Astrocyte (in vitro differentiated cells and primary cell): ENCODE measurements around the gene COA1. TPM values are rescaled to one million over a fixed set of nuclear protein-coding genes. Genes with fewer than 3 reads are reported as not detected.

ENCODE experiments used
- DNase-seq: peaks from one replicate; pipeline ENCODE4 v3.0.0-alpha.2; 2010; ENCODE audit warnings: low read depth
- FAIRE-seq: peaks from 2 replicates; lab custom pipeline; 2011; peaks lifted over from hg19 to GRCh38; lab: Jason Lieb, UNC
- H2AFZ ChIP-seq: 2 replicates; pipeline ENCODE4 v1.6.0; 2012; ENCODE audit warnings: low read depth, low read length, inconsistent platforms
- H3K27ac ChIP-seq: 2 replicates; pipeline ENCODE4 v1.5.1; 2011; ENCODE audit warnings: low read depth, low read length, inconsistent platforms
- H3K27me3 ChIP-seq: 2 replicates; pipeline ENCODE4 v1.6.0; 2011; ENCODE audit warnings: low read length, inconsistent platforms; ENCODE audit not compliant: insufficient read depth
- H3K36me3 ChIP-seq: 2 replicates; pipeline ENCODE4 v1.5.1; 2011; ENCODE audit warnings: low read length, inconsistent platforms; ENCODE audit not compliant: insufficient read depth
- H3K4me1 ChIP-seq: 2 replicates; pipeline ENCODE4 v1.5.1; 2011; ENCODE audit warnings: low read length, inconsistent platforms; ENCODE audit not compliant: insufficient read depth
- H3K4me2 ChIP-seq: 2 replicates; pipeline ENCODE4 v1.6.0; 2012; ENCODE audit warnings: low read length, inconsistent platforms
- H3K4me3 ChIP-seq: 2 replicates; pipeline ENCODE4 v1.5.1; 2011; ENCODE audit warnings: low read depth, mild to moderate bottlenecking, low read length, inconsistent platforms; ENCODE audit not compliant: insufficient read depth
- H3K79me2 ChIP-seq: 2 replicates; pipeline ENCODE4 v1.6.0; 2012; ENCODE audit warnings: mild to moderate bottlenecking, low read length, inconsistent platforms; ENCODE audit not compliant: insufficient read depth
- H3K9ac ChIP-seq: 2 replicates; pipeline ENCODE4 v1.6.0; 2012; ENCODE audit warnings: mild to moderate bottlenecking, low read length, inconsistent platforms
- H3K9me3 ChIP-seq: 2 replicates; pipeline ENCODE4 v1.5.1; 2012; ENCODE audit warnings: low read depth, mild to moderate bottlenecking, low read length, inconsistent platforms; ENCODE audit not compliant: insufficient read depth
- H4K20me1 ChIP-seq: 2 replicates; pipeline ENCODE4 v1.6.0; 2012; ENCODE audit warnings: low read length, inconsistent platforms; ENCODE audit not compliant: insufficient read depth
- H3K27ac Mint-ChIP-seq: one replicate; pipeline ENCODE4 v1.8.0; 2021; ENCODE audit warnings: mild to moderate bottlenecking, mixed read lengths; ENCODE audit not compliant: unreplicated experiment
- H3K27me3 Mint-ChIP-seq: one replicate; pipeline ENCODE4 v1.8.0; 2021; ENCODE audit warnings: low read depth, mixed read lengths; ENCODE audit not compliant: unreplicated experiment
- H3K36me3 Mint-ChIP-seq: one replicate; pipeline ENCODE4 v1.8.0; 2021; ENCODE audit warnings: low read depth, mixed read lengths; ENCODE audit not compliant: unreplicated experiment
- H3K4me1 Mint-ChIP-seq: one replicate; pipeline ENCODE4 v1.8.0; 2021; ENCODE audit warnings: low read depth, mixed read lengths; ENCODE audit not compliant: unreplicated experiment
- H3K4me3 Mint-ChIP-seq: one replicate; pipeline ENCODE4 v1.8.0; 2021; ENCODE audit warnings: mild to moderate bottlenecking, moderate library complexity, mixed read lengths; ENCODE audit not compliant: unreplicated experiment
- H3K9me3 Mint-ChIP-seq: one replicate; pipeline ENCODE4 v1.8.0; 2021; ENCODE audit warnings: mild to moderate bottlenecking, mixed read lengths; ENCODE audit not compliant: unreplicated experiment
- CTCF ChIP-seq: IDR thresholded peaks from 2 replicates; pipeline ENCODE4 v1.5.1; 2011; ENCODE audit warnings: low read depth, mild to moderate bottlenecking, inconsistent platforms, low read length, moderate library complexity; ENCODE audit not compliant: insufficient read depth
- EZH2 ChIP-seq: IDR thresholded peaks from 2 replicates; pipeline ENCODE4 v1.6.1; 2012; ENCODE audit warnings: mild to moderate bottlenecking, low read length, inconsistent platforms; ENCODE audit not compliant: insufficient read depth
- total RNA-seq: library from RNA; stranded (reverse); gene quantifications from 2 replicates; pipeline ENCODE4 v1.2.1, GENCODE V29; 2021

COA1 gene
- total RNA-seq, 1 donor from 2014 or later, result 47.0 TPM

DNA sequence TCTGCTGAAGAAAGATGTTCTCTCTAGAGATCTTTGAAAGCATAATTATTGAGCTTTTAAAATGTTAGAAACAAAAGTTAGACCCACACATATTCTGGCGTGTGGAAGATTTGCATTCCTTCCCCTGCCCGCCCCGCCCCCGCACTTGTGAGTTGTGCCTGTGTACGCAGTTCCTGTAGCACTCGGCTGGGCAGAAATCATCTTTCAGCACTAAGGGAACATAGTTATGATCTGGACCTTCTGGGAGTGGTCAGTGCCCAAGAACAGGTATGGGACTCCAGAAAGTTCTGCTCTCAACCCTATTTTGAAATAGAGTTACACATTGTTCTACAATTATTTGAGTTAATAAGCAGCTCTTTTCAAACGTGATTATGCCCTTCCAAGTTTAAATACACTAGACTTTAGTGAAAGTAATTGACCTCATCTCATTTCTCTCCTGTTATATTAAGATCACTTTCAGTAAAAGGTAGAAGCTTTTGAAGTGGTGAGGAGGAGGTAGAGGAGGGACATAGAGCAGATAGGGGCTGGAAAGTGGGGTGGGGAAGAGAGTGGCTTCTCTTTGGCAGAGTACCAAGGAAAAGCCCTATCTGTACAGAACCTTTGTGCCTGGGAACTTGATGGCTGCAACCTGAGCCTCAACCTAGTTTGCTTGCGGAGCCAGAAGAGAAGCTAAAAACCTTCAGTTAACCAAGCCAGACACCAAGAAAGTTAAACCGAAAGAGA, 34.9 kb upstream of the COA1 start:
- no peak overlapping the region for H3K4me3 Mint-ChIP-seq
- no peaks in the 10 kb centered on the region for H3K36me3 ChIP-seq
- peaks cover 5% of the 10 kb centered on the region for H3K36me3 Mint-ChIP-seq
- H3K9me3 ChIP-seq, result no peaks in the 10 kb centered on the region
- FAIRE-seq (no peak), DNase-seq (no peak)
- TF ChIP-seq EZH2 (no peak), CTCF (no peak)
- H3K4me1 Mint-ChIP-seq, result peaks cover 24% of the 10 kb centered on the region
- H3K79me2 ChIP-seq, result peaks cover 5% of the 10 kb centered on the region
- H4K20me1 ChIP-seq, result peaks cover 26% of the 10 kb centered on the region
- H3K9me3 Mint-ChIP-seq, result no peaks in the 10 kb centered on the region
- peaks cover 3% of the 10 kb centered on the region for H3K4me1 ChIP-seq
- H3K9ac ChIP-seq, result no peak overlapping the region
- no peaks in the 10 kb centered on the region for H3K27me3 Mint-ChIP-seq
- H3K27me3 ChIP-seq, result no peaks in the 10 kb centered on the region
- no peak overlapping the region for H3K27ac ChIP-seq
- H2AFZ ChIP-seq, result no peak overlapping the region
- no peak overlapping the region for H3K4me3 ChIP-seq
- H3K27ac Mint-ChIP-seq, result peak overlapping the region; percentile 8
- H3K4me2 ChIP-seq, result no peak overlapping the region

DNA sequence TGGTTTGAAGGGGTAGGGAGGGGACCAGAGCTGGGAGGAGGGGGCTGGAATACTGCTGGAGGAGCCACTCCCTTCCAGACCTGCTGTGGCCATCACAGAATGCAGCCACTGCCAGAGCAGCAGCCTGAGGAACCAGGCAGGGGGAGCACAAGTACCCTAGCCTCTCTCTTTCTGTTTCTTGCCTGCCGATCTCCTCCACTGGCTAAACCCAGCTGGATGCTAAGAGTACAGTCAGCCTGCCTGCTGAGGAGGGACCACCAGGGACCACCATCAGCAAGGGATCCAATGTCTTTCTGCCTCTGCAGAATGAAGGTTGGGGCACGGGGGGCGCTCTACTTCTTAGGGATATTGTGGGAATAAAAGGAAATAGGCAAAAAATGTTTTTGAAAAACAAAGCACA, 33.9 kb upstream of the COA1 start:
- peaks cover 24% of the 10 kb centered on the region for H3K4me1 Mint-ChIP-seq
- no peaks in the 10 kb centered on the region for H3K9me3 Mint-ChIP-seq
- no peak for TF ChIP-seq CTCF
- no peak for TF ChIP-seq EZH2
- H3K4me3 Mint-ChIP-seq, result peak overlapping the region; percentile 34
- Histone ChIP-seq H3K4me1 (peaks cover 6% of the 10 kb centered on the region), H3K79me2 (peaks cover 5% of the 10 kb centered on the region), H4K20me1 (peaks cover 21% of the 10 kb centered on the region), H2AFZ (no peak overlapping the region), H3K27ac (no peak overlapping the region), H3K9me3 (no peaks in the 10 kb centered on the region), H3K9ac (no peak overlapping the region), H3K4me2 (no peak overlapping the region), H3K4me3 (no peak overlapping the region), H3K36me3 (no peaks in the 10 kb centered on the region), H3K27me3 (no peaks in the 10 kb centered on the region)
- no peaks in the 10 kb centered on the region for H3K27me3 Mint-ChIP-seq
- peaks cover 5% of the 10 kb centered on the region for H3K36me3 Mint-ChIP-seq
- H3K27ac Mint-ChIP-seq, result no peak overlapping the region
- no peak for FAIRE-seq
- DNase-seq, result no peak

DNA sequence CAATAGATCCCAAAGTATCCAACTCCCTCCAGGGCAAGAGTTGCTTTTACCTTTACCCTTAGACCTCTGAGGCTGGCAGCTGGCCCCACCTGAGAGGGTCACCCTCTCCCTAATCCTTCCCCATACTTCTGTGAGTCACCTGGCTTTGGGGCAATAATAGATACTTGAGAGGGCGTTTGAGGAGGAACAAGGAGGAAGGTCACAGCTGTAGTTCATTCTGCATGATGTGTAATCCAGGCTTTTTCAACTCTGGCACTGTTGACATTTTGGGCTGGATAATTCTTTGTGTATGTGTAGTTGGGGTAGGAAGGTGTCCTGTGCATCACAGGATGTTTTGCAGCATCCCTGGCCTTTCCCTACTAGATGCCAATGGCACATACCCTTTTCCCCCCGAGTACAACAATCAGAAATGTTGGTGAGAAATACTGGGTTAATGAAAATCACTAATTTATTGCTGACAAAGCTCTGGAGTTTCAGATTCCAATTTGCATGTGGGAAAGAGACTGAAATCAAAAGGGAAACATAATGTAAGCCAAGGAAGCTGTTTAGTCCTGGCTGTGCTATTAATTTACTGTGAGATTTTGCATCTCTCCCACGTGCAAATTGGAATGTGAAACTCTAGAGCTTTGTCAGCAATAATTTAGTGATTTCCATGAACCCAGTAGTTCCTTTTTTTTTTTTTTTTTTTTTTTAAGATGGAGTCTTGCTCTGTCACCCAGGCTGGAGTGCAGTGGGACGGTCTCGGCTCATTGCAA, 32.8 kb upstream of the COA1 start:
- Histone ChIP-seq H3K4me1 (peaks cover 6% of the 10 kb centered on the region), H3K9ac (no peak overlapping the region), H3K36me3 (no peaks in the 10 kb centered on the region), H4K20me1 (peaks cover 18% of the 10 kb centered on the region), H2AFZ (no peak overlapping the region), H3K27ac (no peak overlapping the region), H3K79me2 (peaks cover 5% of the 10 kb centered on the region), H3K9me3 (no peaks in the 10 kb centered on the region), H3K27me3 (no peaks in the 10 kb centered on the region), H3K4me3 (no peak overlapping the region), H3K4me2 (no peak overlapping the region)
- TF ChIP-seq CTCF (no peak), EZH2 (no peak)
- Mint-ChIP-seq H3K27ac (no peak overlapping the region), H3K36me3 (peaks cover 5% of the 10 kb centered on the region), H3K4me1 (peaks cover 32% of the 10 kb centered on the region), H3K9me3 (no peaks in the 10 kb centered on the region), H3K27me3 (no peaks in the 10 kb centered on the region), H3K4me3 (no peak overlapping the region)
- no peak for FAIRE-seq
- no peak for DNase-seq
